Stimulated activated CD4-positive, alpha-beta T cell treated with anti-CD3 and anti-CD28 coated beads, TNF-alpha, amount 100 ng/mL, for 1 hour (primary cell): ENCODE measurements around the gene OR1F1.
"Not testable (repeated sequence)": the region's sequence is repeated elsewhere in the genome, so short reads cannot be mapped to it uniquely, and the experiment has no call there.

ENCODE experiments used
- DNase-seq, 3 donors: peaks; one replicate each; pipeline ENCODE4 v3.0.0-alpha.2; 2020; ENCODE audit warnings: low read depth in 3 of 3, low spot score in 1 of 3

OR1F1 gene

DNA sequence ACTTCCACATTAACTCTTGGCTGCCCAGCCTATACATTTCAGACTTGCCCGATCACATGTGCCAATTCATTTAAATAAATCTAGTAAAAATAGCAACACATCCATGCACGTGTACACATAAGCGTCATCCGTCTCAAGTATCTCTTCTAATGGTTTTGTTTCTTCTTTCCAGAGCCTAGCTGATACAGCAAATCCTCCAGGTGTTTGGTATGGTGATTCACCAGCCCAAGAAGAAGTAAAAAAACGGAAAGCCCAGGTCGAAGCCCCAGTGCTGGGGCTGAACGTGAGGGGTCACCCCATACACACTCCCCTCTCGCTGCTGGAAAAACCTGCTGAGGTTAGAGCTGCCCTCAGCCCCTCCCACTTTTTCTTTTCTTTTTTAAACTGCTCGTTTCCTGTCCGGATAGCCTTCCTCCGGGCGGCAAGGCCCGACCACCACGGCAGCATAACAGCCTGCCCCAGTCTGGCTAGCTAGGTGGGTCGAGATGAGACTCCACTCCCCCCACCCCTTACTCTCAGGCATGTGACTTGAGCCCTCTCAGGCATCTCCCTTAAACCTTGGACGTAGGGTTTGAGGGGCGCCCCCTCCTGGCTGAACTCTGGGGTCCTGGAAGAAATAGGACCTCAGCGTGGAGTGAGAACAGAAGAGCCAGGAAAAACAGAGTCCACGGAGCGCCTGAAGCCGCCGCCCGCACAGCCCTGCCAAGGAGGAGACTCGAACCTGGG is 13.9 kb upstream of the OR1F1 start:
- DNase-seq: no peak

DNA sequence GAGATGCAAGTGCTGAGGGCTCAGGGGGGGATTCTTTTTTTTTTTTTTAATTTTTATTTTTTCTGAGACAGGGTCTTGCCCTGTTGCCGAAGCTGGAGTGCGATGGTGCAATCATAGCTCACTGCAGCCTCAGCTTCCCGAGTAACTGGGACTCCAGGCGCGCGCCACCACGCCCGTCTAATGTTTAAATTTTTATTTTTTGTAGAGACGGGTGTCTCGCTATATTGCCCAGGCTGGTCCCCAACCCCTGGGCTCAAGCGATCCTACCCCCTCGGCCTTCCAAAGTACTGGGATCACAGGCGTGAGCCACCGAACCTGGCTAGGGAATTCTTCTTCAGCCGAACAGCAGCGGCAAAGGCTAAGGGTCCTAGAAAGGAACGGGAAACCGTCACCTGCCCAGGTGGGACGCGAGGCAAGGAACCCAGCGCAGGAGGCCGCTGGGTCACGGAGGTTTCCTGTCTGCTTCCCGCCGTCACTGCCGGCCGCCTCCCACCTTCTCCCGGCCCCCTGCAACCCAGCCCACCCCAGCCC is 13.3 kb upstream of the OR1F1 start:
- no peak for DNase-seq

DNA sequence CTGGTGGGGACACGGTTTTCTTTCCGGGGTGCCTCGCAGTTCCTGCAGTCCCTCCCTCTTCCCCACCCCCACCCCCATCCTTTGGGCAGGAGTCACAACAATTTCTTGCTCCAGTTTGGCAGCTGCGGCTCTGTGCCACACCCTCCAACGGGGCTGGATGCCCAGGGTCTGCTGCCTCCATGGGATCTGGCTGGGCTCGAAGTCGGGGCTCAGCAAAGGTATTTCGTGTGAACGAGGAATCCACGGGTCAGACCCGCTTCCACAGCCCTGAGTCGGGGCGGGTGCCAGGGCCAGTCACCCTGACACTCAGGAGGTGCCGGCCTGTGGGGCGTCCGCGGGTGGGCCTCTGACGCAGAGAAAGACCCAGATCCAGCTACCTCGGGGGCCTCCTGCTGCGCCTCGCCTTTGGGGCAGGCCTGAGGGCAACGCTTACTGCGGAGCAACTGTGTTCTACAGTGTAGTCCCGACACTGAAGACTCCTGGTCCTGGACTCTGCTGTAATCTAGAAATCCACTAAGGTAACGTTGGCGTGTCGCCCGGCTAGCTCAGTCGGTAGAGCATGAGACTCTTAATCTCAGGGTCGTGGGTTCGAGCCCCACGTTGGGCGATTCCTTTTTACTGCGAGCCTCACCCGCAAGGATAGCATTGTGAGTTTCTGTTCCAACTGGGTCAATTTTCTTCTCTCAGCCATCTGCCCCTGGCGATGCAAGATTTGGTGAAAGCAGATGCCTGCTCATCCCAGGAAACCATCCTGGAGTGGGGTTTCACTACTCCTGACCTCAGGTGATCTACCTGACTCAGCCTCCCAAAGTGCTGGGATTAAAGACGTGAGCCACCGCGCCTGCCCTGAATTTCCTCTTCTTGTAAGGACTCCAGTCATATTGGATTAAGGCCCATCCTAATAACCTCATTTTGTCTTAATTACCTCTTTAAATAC is 12.6 kb upstream of the OR1F1 start:
- DNase-seq: no peak

DNA sequence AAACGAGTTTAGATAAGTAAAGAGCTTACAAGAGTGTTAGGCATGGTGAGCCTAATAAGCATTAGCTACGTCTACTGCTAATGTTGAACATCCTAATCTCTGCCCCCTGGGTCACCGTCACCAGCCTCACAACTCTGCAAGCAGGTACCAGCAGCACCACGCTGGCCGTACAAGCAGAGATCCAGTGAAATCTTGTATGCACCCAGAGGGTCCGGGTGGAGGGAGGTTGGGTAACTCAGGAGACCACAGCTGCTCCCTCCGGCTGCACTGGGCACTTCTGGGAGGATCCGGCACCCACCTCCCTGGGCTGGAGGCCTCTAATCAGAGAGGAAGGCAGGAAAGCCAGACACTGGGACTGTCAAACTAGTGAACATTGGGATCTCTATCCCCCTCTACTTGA is 8.4 kb upstream of the OR1F1 start:
- DNase-seq: no peak

DNA sequence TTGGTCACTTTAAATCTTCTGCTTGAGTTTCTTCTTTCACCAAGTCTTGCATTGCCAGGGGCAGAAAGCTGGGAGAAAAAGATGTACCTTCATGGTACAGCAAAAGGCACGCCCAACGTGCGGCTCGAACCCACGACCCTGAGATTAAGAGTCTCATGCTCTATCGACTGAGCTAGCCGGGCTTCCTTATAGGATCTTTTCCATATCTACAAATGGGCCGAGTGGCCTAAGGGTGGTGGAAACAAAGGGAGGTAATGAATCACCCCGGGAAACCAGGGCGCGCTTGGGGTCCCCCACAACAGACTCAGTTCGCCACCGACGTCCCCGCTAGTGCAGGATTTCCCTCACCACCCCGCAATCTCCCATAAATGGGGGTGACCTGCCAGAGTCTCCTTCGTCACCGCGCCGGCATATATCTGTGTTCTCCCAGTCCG is 7.5 kb upstream of the OR1F1 start:
- no peak for DNase-seq

DNA sequence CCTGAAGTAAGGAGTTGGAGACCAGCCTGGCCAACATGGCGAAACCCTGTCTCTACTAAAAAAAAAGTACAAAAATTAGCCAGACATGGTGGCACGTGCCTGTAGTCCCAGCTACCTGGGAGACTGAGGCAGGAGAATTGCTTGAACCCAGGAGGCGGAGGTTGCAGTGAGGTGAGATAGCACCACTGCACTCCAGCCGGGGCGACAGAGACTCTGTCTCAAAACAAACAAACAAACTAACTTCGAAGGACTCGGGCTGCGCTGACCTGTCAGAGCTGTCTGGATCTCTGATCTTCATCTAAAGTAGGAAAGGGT is 5.8 kb upstream of the OR1F1 start:
- not testable (repeated sequence) for DNase-seq

DNA sequence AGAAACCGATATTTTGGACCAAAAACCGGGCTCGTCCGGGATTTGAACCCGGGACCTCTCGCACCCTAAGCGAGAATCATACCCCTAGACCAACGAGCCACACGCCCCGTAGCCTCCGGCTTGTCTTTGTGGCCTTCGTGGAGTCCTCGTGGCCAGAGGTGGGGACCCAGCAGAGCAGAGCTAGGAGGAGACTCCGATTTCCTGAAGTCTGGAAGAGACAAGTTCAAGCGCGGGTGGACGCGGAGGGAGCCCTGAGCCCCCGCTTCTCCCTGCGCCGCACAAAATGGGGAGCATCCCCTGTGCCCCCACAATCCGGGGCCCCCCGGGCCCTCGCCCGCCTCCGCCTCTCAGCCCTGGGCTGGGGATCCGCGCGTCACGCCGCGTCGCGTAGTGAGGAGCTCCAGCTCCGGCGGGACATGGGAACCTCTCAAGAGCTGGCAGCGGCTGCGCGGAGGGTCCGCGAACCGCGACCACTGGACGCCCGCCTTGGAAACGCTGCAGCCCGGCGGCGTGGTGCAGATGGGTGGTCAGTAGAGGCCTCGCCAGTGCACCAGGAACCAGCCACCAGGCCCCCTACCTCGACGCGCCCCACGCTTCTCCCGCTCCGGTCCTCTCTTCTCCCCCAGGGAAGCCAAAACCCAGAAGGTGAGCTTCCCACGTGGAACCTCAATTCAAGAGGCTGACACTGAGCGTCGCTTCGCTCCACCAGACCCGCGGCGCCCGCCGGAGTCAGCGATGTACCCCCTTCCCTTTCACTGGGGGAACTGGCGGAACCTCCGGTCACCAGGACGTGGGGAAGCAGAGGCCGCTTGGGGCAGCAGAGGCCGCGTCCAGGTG is 5.2 kb upstream of the OR1F1 start:
- no peak for DNase-seq

- no peak for DNase-seq
Measured at GRCh38 chr16:3183445-3184139, 4.4 kb upstream of the OR1F1 start.

- DNase-seq: no peak
Measured at GRCh38 chr16:3186946-3187690, 886 bp upstream of the OR1F1 start.

DNA sequence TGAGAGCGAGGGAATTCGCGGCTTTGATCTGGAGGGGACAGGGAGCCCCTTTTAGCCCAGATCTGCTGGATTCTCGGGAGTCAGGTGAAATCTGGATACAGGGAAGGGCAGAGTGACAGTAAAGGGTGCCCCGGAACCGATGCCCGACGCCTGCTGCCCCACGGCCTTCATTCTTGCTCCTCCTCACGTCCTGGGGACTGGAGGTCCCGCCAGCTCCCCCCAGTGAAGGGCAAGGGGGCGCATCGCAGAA is 596 bp downstream of the OR1F1 start:
- DNase-seq: no peak

- no peak for DNase-seq
Measured at GRCh38 chr16:3188925-3189825, 1.2 kb downstream of the OR1F1 start.

- DNase-seq: no peak
Measured at GRCh38 chr16:3189869-3190268, 1.9 kb downstream of the OR1F1 start.

DNA sequence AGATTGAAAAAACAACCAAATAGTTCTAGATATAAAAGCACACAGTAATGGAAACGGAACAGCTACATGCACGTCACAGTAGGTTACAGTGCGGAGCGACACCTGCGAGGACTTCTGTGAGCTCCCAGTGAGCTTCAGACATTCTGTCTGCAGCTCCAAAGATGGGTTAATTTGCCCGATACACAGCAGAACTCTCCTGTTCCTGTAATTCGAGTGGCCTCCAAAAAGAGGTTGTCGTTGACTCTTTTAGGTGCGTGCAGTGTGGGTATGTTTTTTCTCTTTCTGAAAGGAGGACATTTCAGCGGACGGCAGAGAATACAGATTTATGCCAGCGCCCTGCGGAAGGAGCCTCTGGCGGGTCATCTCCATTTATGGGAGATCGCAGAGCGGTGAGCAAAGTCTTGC is 2.9 kb downstream of the OR1F1 start:
- DNase-seq: no peak

DNA sequence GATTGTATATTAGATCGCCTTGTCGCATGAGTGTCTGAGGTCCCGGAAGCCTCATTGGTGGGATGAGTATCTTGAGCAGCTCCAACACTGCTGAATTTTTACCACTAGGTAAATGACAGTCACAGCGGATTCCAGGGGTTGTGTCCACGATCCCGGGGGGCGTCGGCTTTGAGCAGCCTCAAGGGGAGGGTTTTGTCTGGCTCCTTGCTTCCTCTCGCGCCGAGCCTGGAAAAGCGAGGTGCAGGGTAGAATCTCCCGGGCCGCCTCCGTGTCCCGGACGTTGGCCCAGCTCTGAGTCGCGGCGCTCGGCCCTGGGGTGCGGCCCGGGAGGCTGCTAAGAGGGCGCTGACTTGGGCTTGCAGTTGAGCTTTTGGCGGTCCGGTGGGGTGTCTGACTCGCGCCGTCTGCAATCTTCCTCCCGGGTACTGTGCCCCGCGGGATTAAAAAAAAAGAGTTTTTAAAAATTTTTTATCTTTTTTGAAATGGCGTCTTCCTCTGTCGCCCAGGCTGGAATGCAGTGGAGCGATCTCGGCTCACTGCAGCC is 4.5 kb downstream of the OR1F1 start:
- DNase-seq: no peak

- no peak for DNase-seq
Measured at GRCh38 chr16:3193221-3194212, 5.5 kb downstream of the OR1F1 start.

DNA sequence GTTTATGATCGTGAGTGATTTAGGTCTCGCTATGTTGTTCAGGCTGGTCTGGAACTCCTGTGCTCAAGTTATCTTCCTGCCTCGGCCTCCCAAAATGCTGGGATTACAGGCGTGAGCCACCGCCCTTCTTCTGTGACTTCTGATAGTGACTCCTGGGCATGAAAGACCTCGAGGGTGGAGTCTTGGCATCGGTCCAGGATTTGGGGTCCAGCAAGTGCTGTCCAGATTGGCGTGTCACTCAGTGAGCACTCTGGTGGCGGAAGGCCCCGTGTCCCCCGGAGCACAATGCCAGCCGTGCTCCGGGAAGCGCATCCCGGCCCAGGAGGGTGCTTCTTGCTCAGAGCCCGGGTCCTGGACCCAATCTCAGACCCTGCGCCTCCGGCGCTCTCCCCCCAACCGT is 6.8 kb downstream of the OR1F1 start:
- no peak for DNase-seq

DNA sequence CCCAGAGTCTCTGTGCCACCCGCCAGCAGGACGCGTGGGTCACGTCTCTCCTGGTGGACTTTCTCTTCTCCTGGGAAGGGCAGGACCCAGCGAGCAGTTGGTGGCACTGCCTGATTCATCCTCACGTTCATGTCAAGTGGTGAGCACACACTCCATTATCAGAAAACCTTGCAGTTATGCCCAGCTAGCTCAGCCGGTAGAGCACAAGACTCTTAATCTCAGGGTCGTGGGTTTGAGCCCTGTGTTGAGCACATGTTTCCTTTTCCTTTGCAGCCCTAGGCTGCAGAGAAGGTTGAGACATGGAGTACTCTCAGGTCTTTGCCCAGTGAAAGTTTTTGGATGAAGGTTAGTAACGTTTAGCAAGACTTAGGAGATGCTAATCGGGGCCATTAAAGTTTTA is 8.0 kb downstream of the OR1F1 start:
- no peak for DNase-seq
